ENCODE measurements around the gene CFTR. TPM values are rescaled to one million over a fixed set of nuclear protein-coding genes. Genes with fewer than 3 reads are reported as not detected.

CFTR gene
- total RNA-seq, 1 donor from 2014 or later, result not detected

- DNase-seq (no peak), ATAC-seq (ENCODE audit: low read depth) (no peak)
- no peak for TF ChIP-seq CTCF (IDR thresholded peaks at IDR 0.05)
- intact Hi-C loops (cut with micrococcal nuclease), result no loop called here
- no peak overlapping the region for H3K27ac Mint-ChIP-seq
- ChIA-PET CTCF (no interaction called here), POLR2A (no interaction called here)
- H3K9me3 Mint-ChIP-seq, result no peaks in the 10 kb centered on the region
- no peaks in the 10 kb centered on the region for H3K36me3 Mint-ChIP-seq (ENCODE audit: low read depth)
- no peaks in the 10 kb centered on the region for H3K27me3 Mint-ChIP-seq
- H3K4me3 Mint-ChIP-seq, result no peak overlapping the region
- H3K4me1 Mint-ChIP-seq, result no peaks in the 10 kb centered on the region
Measured at GRCh38 chr7:117659531-117660011, 179.7 kb downstream of the CFTR start.

DNA sequence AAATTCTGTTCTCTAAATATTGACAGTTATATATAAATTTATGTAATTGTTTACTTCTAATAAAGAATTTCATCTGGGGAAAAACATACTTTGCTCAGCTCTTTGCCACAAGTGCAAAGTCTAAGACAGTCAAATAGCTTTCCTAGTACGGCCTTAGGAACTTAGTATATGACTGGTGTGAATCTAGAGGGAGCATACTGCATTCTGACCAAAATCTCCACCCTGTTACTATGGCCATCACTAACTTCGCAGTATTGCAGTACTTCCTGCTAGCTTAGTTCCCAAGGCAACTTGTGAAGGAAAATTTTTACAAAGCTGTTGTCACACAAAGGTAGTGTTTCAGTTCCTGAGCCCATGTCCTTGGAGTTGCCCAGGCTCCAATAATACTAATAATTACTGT, 181.5 kb downstream of the CFTR start:
- no peak for TF ChIP-seq CTCF (IDR thresholded peaks at IDR 0.05)
- ChIA-PET POLR2A (no interaction called here), CTCF (no interaction called here)
- no peaks in the 10 kb centered on the region for H3K4me1 Mint-ChIP-seq
- DNase-seq, result no peak
- H3K36me3 Mint-ChIP-seq (ENCODE audit: low read depth), result no peaks in the 10 kb centered on the region
- no peak overlapping the region for H3K27ac Mint-ChIP-seq
- no peak for ATAC-seq (ENCODE audit: low read depth)
- intact Hi-C loops (cut with micrococcal nuclease), result no loop called here
- no peaks in the 10 kb centered on the region for H3K27me3 Mint-ChIP-seq
- no peak overlapping the region for H3K4me3 Mint-ChIP-seq
- H3K9me3 Mint-ChIP-seq, result no peaks in the 10 kb centered on the region

- POLR2A ChIA-PET, result no interaction called here
- Mint-ChIP-seq H3K4me3 (no peak overlapping the region), H3K9me3 (no peaks in the 10 kb centered on the region), H3K27ac (no peak overlapping the region), H3K36me3 (ENCODE audit: low read depth) (no peaks in the 10 kb centered on the region), H3K4me1 (no peaks in the 10 kb centered on the region), H3K27me3 (no peaks in the 10 kb centered on the region)
- DNase-seq, result no peak
- CTCF ChIA-PET, result no interaction called here
- intact Hi-C loops (cut with micrococcal nuclease), result no loop called here
- TF ChIP-seq CTCF (IDR thresholded peaks at IDR 0.05), result no peak
- no peak for ATAC-seq (ENCODE audit: low read depth)
Measured at GRCh38 chr7:117664047-117664446, 184.2 kb downstream of the CFTR start.

- ATAC-seq (ENCODE audit: low read depth) (no peak), DNase-seq (no peak)
- no peaks in the 10 kb centered on the region for H3K36me3 Mint-ChIP-seq (ENCODE audit: low read depth)
- no peak overlapping the region for H3K4me3 Mint-ChIP-seq
- H3K27ac Mint-ChIP-seq, result no peak overlapping the region
- ChIA-PET POLR2A (no interaction called here), CTCF (no interaction called here)
- H3K9me3 Mint-ChIP-seq, result no peaks in the 10 kb centered on the region
- no peak for TF ChIP-seq CTCF (IDR thresholded peaks at IDR 0.05)
- H3K4me1 Mint-ChIP-seq, result no peaks in the 10 kb centered on the region
- H3K27me3 Mint-ChIP-seq, result no peaks in the 10 kb centered on the region
- intact Hi-C loops (cut with micrococcal nuclease), result no loop called here
Measured at GRCh38 chr7:117665368-117665767, 185.5 kb downstream of the CFTR start.

- POLR2A ChIA-PET, result no interaction called here
- H3K4me1 Mint-ChIP-seq, result no peaks in the 10 kb centered on the region
- no peaks in the 10 kb centered on the region for H3K27me3 Mint-ChIP-seq
- DNase-seq (no peak), ATAC-seq (ENCODE audit: low read depth) (no peak)
- TF ChIP-seq CTCF (IDR thresholded peaks at IDR 0.05), result no peak
- H3K9me3 Mint-ChIP-seq, result no peaks in the 10 kb centered on the region
- CTCF ChIA-PET, result no interaction called here
- no peak overlapping the region for H3K27ac Mint-ChIP-seq
- intact Hi-C loops (cut with micrococcal nuclease), result no loop called here
- H3K36me3 Mint-ChIP-seq (ENCODE audit: low read depth), result no peaks in the 10 kb centered on the region
- H3K4me3 Mint-ChIP-seq, result no peak overlapping the region
Measured at GRCh38 chr7:117666031-117666430, 186.2 kb downstream of the CFTR start.

All from activated B cell treated with CpG ODN at 0.5 μM for 24 hours (primary cell).